NB4 (cell line): ENCODE measurements around the gene CNIH1.

Source experiments
- POLR2A ChIP-seq: IDR thresholded peaks from 2 replicates; pipeline ENCODE4 v1.6.1; 2011; ENCODE audit warnings: mild to moderate bottlenecking; ENCODE audit not compliant: insufficient read length; ENCODE audit errors: extremely low read depth
- TF ChIP-seq, protein P1 (sequence below): IDR thresholded peaks from one replicate; pipeline ENCODE4 v1.5.1; 2012; ENCODE audit warnings: low read depth, low read length
- TF ChIP-seq, protein P2 (sequence below): IDR thresholded peaks from 2 replicates; pipeline ENCODE4 v1.6.1; 2011; ENCODE audit warnings: low read depth, low read length

DNA sequence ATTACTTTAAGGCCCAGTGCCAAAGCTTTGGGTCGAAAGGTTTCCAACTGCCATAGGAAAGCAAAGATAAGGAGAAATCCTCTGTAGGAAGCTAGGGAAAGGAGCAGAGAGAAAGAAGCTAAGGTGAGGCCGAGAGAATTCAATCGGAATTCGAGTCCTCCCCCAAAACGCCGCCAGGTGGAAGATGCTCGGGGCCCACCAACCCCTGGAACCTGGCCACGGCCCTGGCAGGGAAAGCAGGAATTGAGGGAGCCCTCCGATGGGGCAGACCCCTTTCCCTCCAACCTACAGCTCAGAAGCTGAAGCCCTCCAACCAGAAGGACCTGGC is 47.1 kb upstream of the CNIH1 start:
- TF ChIP-seq, protein P1, sequence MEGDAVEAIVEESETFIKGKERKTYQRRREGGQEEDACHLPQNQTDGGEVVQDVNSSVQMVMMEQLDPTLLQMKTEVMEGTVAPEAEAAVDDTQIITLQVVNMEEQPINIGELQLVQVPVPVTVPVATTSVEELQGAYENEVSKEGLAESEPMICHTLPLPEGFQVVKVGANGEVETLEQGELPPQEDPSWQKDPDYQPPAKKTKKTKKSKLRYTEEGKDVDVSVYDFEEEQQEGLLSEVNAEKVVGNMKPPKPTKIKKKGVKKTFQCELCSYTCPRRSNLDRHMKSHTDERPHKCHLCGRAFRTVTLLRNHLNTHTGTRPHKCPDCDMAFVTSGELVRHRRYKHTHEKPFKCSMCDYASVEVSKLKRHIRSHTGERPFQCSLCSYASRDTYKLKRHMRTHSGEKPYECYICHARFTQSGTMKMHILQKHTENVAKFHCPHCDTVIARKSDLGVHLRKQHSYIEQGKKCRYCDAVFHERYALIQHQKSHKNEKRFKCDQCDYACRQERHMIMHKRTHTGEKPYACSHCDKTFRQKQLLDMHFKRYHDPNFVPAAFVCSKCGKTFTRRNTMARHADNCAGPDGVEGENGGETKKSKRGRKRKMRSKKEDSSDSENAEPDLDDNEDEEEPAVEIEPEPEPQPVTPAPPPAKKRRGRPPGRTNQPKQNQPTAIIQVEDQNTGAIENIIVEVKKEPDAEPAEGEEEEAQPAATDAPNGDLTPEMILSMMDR, result no peak
- no peak for TF ChIP-seq POLR2A
- TF ChIP-seq, protein P2, sequence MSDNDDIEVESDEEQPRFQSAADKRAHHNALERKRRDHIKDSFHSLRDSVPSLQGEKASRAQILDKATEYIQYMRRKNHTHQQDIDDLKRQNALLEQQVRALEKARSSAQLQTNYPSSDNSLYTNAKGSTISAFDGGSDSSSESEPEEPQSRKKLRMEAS, result no peak
